Activated naive CD8-positive, alpha-beta T cell treated with anti-CD3 and anti-CD28 coated beads, Interleukin-2, amount 50 U/mL, for 16 hours (primary cell): ENCODE results near the gene BLZF1.
"Not testable (repeated sequence)": the region's sequence is repeated elsewhere in the genome, so short reads cannot be mapped to it uniquely, and the experiment has no call there.

Experiments used
- DNase-seq: peaks from one replicate; pipeline ENCODE4 v3.0.0-alpha.2; 2020; ENCODE audit warnings: low read depth, low spot score

The BLZF1 gene

GRCh38 chr1:169367686-169368405 is at the start of gene BLZF1, which contains the start of gene NME7:
Gene BLZF1 (plus strand): TSS chr1:169368195. CDS start chr1:169369523, 1,328 bp downstream.
Gene NME7 (minus strand): TSS chr1:169367797. CDS start chr1:169367710, 87 bp downstream.
- DNase-seq, result peak; percentile 98

DNA sequence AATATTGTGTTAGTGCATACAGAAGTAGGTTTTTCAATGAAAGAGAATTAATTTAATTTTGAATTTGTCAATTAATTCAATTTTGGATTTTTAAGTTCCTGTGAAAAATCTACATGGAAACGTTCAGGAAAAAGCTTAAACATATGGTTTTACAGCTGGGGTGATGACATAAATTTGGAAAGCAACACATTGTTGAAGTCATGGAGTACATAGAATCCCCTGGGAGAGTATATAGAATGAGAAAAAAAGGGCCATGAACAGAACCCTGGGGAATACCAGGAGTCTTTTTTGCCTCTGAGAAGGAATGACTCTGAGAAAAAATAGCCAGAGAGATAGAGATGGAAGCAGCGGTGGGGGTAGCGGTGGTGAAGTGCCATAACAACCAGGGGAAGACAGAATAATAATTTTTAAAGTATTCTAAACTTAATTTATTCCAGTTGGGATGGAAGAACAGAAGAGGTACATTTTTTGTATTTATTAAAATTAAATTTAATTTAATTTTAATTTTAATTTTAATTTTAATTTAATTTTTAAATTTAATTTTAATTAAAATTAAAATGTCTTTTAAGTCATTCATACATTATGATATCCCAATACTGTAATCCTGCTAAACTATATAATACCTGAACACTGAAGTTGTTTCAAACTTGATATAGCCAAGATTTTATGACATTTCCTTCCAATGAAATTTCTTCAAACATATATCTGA is 49.3 kb upstream of the BLZF1 start:
- DNase-seq, result no peak

- DNase-seq, result no peak
Observed at GRCh38 chr1:169321539-169321938, 46.5 kb upstream of the BLZF1 start.

DNA sequence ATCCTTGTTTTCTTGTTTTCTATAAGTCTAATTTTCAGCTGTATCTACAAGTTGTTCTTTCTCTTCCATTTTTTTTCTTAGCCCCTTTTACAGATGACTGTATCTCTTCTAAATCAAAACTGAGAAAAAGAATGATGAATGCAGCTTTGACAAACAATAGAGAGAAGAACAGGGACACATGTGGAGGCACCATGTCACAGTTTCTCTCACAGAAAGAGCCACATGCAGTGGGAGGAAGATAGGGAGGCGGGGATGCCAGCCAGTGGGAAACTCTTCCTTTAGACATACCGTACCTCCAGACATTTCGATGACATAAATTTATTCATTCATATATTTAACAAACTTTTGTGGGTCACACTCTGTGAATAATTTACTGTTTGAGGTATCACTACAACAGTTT is 45.9 kb upstream of the BLZF1 start:
- no peak for DNase-seq

GRCh38 chr1:169325117-169325516 is 42.9 kb upstream of the BLZF1 start:
- DNase-seq, result no peak

GRCh38 chr1:169326261-169326955 is 41.6 kb upstream of the BLZF1 start:
- no peak for DNase-seq

DNA sequence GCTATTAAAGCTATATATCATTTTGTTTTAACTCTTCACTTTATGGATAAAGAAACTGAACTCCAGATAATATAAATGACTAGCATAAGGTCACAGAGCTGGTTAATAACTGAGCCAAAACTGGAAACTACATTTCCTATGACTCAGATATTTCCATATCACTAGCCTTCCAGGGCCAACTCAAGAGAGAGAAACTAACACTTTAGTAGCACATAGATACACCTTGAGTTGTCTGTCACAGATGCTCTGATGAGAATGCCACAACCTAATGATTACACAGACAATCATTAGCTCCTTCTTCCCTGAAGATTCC is 41.1 kb upstream of the BLZF1 start:
- no peak for DNase-seq

- no peak for DNase-seq
Observed at GRCh38 chr1:169327875-169328274, 40.1 kb upstream of the BLZF1 start.

DNA sequence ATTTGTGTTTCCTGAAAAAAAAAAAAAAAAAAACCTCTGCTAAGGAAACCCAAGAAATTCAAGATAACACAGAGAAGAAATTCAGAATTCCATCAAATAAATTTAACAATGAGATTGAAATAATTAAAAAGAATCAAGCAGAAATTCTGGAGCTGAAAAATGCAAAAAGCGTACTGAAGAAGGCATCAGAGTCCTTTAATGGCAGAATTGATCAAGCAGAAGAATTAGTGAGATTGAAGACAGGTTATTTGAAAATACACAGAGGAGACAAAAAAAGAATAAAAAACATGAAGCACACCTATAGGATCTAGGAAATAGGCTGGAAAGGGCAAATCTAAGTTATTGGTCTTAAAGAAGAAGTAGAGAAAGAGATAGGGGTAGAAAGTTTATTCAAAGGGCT is 38.6 kb upstream of the BLZF1 start:
- DNase-seq, result no peak

- no peak for DNase-seq
Observed at GRCh38 chr1:169330927-169331326, 37.1 kb upstream of the BLZF1 start.

DNA sequence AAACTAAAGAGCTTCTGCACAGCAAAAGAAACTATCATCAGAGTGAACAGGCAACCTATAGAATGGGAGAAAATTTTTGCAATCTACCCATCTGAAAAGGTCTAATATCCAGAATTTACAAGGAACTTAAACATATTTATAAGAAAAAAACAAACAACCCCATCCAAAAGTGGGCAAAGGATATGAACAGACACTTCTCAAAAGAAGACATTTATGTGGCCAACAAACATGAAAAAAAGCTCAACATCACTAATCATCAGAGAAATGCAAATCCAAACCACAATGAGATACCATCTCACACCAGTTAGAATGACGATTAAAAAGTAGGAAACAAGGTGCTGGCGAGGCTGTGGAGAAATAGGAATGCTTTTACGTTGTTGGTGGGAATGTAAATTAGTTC is 33.3 kb upstream of the BLZF1 start:
- DNase-seq, result not testable (repeated sequence)

DNA sequence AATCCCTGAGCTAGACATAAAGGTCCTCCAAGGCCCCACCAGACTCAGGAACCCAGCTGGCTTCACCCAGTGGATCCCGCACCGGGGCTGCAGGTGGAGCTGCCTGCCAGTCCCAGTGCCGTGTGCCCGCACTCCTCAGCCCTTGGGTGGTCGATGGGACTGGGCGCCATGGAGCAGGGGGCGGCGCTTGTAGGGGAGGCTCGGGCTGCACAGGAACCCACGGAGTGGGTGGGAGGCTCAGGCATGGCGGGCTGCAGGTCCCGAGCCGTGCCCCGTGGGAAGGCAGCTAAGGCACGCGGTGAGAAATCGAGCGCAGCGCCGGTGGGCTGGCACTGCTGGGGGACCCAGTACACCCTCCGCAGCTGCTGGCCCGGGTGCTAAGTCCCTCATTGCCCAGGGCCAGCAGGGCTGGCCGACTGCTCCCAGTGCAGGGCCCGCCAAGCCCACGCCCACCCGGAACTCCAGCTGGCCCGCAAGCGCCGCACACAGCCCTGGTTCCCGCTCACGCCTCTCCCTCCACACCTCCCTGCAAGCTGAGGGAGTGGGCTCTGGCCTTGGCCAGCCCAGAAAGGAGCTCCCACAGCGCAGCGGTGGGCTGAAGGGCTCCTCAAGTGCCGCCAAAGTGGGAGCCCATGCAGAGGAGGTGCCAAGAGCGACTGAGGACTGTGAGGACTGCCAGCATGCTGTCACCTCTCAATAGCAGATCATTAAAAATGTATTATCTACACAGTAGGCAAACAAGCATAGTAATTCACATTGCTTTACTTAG is 30.9 kb upstream of the BLZF1 start:
- not testable (repeated sequence) for DNase-seq

GRCh38 chr1:169338617-169339016 is 29.4 kb upstream of the BLZF1 start:
- DNase-seq, result no peak

DNA sequence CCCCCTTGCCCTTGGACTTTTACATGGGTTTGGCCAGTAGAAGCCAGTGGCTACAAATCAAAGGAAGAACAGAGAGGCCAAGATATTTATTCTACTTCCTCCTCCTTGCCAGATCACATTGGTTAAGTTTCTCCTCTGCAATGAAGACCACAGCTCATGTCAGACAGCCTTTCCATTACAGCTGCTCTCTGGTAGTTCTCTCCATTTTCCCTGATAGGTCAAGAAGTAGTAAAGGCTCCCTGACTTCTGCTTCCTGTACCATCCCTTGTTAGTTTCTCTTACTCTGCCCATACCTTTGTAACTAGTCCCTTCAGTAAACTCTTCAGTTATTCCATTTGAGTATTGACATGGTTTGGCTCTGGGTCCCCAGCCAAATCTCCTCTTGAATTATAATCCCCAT is 28.2 kb upstream of the BLZF1 start:
- DNase-seq, result no peak

DNA sequence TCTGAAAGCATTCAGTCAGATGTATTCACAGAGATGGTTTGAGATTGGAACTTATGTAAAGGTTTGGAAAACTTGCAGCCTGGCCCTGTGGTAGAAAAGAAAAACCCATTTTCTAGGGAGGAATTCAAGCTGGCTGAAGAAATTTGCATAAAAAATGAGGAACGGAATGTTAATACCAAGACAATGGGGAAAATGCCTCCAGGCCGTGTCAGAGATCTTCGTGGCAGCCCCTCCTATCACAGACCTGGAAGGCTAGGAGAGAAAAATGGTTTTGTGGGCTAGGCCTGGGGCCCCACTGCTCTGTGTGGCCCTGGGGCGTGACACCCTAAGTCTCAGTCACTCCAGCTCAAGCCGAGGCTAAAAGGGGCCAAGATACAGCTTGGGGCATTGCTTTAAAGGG is 27.1 kb upstream of the BLZF1 start:
- DNase-seq, result no peak

GRCh38 chr1:169342096-169342495 is 25.9 kb upstream of the BLZF1 start:
- DNase-seq, result not testable (repeated sequence)

GRCh38 chr1:169345511-169345910 is 22.5 kb upstream of the BLZF1 start:
- DNase-seq, result no peak

DNA sequence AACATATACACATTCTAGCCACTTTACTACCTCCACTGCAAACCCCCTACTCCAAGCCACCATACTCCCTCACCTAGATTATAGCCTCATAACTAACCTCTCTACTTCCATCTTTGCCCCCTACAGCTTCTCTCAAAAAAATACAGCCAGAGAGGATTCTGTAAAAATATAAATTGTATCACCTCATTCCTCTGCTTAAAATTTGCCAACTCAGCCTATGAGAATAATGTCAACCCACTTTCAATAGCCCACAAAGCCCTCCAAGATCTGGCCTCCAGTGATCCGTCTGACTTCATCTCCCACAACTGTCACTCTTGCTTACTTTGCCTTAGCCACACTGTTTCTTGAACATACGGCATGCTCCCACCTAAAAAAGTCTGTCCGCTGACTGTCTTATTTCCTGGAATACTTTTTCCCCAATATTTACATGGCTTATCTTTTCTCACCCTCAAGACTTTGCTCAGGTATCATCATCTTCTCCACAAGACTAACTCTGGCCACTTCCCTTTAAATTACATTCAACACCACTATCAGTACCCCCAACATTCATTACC is 21.9 kb upstream of the BLZF1 start:
- no peak for DNase-seq

GRCh38 chr1:169347688-169348382 is 20.2 kb upstream of the BLZF1 start:
- no peak for DNase-seq

DNA sequence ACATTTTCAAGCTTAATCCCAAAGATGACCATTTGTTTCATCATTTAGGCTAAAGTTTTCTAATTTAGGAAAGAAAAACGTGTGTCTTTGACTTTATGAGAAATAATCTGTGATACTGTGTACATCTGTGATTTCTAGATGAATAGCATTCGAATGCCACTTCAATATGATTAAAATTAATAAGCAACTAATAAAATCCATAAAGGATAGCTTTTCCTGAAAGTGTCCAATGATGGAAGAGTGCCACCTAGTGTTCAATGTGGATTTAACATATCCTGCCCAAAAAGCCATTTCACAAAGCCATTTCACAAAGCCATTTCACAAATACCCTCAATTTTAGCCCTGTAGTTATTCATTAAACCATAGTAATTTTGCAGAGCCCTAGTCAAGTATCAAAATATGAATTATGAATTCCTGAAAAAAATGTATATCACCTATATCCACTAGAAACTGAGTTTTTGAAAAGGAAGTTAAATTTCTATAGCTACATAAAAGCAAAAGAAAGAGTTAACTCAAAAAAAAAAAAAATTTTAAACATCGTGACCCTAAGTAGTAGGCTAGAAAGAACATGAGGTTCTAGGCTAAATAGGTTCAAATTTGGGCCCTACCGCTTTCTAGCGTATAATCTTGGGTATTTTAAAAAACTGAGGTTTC is 19.5 kb upstream of the BLZF1 start:
- no peak for DNase-seq

- DNase-seq, result no peak
Observed at GRCh38 chr1:169360415-169360814, 7.6 kb upstream of the BLZF1 start.
